ENCODE data around the gene INPP5A.

The INPP5A gene

DNA sequence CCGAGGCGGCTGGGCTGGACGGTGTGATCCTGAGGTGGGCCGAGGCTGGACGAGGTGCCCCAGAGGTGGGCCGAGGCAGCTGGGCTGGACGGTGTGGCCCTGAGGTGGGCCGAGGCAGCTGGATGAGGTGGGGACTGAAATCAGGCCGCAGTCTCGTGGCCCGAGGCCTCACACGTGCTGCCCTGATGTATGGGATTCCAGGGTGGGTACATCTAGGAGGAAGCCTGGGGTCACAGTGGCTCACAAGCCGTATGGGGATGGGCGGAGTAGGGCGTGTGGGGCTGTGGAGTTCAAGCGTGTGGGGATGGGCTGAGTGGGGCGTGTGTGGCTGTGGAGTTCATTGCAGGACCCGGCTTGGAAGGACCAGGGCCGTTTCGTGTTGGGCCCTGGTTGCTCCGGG, 260.8 kb downstream of the INPP5A start:
- TF ChIP-seq, protein P1, sequence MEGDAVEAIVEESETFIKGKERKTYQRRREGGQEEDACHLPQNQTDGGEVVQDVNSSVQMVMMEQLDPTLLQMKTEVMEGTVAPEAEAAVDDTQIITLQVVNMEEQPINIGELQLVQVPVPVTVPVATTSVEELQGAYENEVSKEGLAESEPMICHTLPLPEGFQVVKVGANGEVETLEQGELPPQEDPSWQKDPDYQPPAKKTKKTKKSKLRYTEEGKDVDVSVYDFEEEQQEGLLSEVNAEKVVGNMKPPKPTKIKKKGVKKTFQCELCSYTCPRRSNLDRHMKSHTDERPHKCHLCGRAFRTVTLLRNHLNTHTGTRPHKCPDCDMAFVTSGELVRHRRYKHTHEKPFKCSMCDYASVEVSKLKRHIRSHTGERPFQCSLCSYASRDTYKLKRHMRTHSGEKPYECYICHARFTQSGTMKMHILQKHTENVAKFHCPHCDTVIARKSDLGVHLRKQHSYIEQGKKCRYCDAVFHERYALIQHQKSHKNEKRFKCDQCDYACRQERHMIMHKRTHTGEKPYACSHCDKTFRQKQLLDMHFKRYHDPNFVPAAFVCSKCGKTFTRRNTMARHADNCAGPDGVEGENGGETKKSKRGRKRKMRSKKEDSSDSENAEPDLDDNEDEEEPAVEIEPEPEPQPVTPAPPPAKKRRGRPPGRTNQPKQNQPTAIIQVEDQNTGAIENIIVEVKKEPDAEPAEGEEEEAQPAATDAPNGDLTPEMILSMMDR (conservative IDR thresholded peaks at IDR 0.05; ENCODE audit: low read depth, low read length): no peak
- no peak overlapping the region for H3K4me3 ChIP-seq (ENCODE audit: low read length)
- no peak for DNase-seq (ENCODE audit: low read depth)

DNA sequence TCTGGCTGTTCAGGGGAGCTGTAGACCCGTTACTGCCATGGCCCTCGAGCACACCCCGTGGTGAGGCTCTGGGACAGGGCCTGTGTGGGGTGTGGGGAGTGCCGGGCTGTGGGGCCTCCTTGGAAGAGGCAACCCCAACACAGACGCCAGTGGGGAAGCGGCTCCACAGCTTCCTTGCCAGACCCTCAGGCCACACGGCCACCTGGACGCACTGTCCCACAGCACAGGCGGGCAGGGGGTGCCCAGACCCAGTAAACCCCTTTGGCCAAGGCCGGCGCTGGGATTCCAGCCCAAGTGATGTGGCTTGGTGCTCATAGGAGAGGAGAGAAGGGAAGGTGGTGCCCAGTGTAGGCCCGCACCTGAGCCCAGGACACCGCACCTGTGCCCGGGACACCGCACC, 261.3 kb downstream of the INPP5A start:
- TF ChIP-seq, protein P1 (conservative IDR thresholded peaks at IDR 0.05; ENCODE audit: low read depth, low read length): no peak
- no peak overlapping the region for H3K4me3 ChIP-seq (ENCODE audit: low read length)
- no peak for DNase-seq (ENCODE audit: low read depth)

DNA sequence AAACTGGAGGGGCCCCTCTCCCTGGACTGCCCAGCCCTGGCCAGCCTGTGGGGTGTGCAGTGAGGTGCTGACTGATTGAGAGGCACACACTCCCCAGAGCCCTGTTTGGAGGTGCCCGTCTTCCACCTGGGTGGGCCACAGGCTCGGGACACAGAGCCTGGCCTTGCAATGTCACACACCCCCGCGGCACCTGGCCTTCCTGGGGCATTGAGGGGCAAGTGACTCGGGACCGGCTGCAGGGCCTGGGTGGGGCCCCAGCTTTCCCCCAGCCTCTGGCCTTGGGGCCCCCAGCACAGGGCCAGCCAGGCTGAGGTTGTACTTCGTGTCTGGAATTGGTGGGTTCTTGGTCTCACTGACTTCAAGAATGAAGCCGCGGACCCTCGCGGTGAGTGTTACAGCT, 262.3 kb downstream of the INPP5A start:
- H3K4me3 ChIP-seq (ENCODE audit: low read length): no peak overlapping the region
- TF ChIP-seq, protein P1 (conservative IDR thresholded peaks at IDR 0.05; ENCODE audit: low read depth, low read length): no peak
- DNase-seq (ENCODE audit: low read depth): no peak

DNA sequence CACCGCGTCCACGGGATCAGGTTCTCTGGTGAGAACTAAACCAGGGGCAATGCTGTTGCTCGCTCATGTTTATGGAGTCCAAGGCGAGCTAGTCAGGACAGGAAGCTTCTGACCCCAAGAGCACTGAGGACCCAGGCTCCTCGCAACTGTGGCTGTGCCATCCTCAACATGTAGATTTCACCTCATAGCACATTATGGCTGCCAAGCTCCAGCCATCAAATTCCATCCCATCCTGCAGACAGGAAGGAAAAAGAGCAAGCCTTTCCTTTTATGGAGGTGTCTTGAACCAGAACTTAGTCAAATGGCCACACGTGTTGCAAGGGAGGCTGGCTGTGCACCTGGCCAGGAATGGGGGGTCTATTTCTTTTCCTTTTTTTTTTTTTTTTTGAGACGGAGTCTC, 264.5 kb downstream of the INPP5A start:
- H3K4me3 ChIP-seq (ENCODE audit: low read length): no peak overlapping the region
- TF ChIP-seq, protein P1 (conservative IDR thresholded peaks at IDR 0.05; ENCODE audit: low read depth, low read length): no peak
- DNase-seq (ENCODE audit: low read depth): no peak

DNA sequence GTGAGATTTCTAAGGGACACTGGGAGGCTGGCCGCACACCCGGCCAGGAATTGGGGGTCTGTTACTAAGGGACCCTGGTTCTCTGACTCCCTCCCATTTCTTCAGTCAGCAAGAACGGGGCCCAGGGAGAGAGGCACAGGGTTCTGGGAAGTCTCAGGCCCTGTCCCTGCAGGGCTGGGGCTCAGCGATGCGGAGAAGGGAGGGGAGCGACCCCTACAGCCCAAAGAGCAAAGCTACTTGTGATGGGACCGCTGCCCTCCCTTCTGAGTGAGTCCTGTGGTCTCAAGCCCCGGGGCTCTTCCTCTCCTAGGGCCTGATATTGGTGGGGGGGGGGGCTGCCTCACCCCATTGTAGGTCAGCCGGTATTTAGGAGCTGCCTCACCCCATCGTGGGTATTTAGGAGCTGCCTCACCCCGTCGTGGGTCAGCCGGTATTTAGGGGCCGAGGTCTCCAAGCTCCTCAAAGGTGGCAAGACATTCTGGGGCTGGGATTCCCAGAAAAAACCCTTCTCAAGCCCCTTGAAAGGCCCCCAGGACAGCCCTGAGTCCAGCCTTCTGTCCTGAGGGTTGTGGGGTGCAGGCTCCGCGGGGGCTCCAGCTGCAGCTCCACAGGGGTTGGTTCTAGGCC, 265.2 kb downstream of the INPP5A start:
- H3K4me3 ChIP-seq (ENCODE audit: low read length): no peak overlapping the region
- no peak for DNase-seq (ENCODE audit: low read depth)
- TF ChIP-seq, protein P1 (conservative IDR thresholded peaks at IDR 0.05; ENCODE audit: low read depth, low read length): no peak

DNA sequence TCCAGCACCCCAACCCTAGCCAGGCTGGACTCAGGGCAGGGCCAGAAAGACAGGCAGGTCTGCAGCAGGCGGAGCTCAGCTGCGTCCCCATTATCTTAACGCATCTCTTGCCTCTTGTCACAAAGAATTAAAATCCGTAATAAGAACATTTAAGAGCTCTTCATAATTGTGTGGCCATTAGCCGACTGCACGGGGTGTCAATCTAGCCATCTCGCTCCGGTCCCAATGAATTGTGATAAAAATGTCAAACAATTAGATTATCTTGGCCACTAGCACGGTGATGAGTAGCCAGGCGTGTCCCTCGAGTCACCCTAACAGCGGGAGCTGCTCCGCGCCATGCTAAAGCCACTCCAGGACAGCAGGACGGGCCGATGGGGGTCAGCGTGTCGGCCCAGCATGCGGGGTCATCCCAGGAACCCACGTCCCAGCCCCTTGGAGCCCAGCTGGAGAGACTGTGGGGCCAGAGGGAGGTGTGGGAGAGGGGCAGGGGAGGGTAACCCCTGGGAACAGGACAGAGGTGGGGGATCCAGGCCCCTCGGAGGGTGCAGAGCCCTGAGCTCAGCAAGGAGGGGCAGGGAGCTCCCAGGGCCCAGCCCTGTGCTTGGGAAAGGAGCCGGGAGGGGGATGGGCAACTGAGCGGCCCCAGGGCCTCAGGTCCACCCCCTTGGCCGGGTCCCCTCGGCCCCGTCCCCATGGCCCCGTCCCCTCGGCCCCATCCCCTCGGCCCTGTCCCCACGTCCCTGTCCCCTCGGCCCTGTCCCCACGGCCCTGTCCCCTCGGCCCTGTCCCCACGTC, 266.0 kb downstream of the INPP5A start:
- TF ChIP-seq, protein P1 (conservative IDR thresholded peaks at IDR 0.05; ENCODE audit: low read depth, low read length): no peak
- no peak for DNase-seq (ENCODE audit: low read depth)
- H3K4me3 ChIP-seq (ENCODE audit: low read length): no peak overlapping the region

DNA sequence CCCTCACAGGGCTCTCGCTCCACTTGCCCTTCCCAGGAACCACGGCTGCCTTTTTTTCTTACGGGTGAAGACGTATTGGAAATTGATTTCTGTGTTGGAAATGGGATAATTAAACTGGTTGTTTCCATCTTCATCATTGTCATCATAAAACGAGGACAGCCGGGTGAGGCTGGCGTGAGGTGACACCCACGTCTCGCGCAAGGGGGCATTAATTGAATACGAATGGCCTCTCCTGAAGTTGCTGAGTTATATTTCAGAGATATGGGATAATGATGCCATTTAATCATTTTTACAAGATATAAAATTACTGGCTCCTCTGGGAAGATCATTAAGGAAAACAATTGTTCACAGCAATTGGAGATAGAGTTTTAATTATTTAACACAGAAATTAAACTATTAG, 266.7 kb downstream of the INPP5A start:
- no peak overlapping the region for H3K4me3 ChIP-seq (ENCODE audit: low read length)
- no peak for DNase-seq (ENCODE audit: low read depth)
- TF ChIP-seq, protein P1 (conservative IDR thresholded peaks at IDR 0.05; ENCODE audit: low read depth, low read length): no peak
